NB4 (cell line): Measurements from ENCODE around the gene ZBTB8B.
"Not testable (repeated sequence)": the region's sequence is repeated elsewhere in the genome, so short reads cannot be mapped to it uniquely, and the experiment has no call there.

Experiments
- CTCF ChIP-seq: IDR thresholded peaks from one replicate; pipeline ENCODE4 v1.5.1; 2012; ENCODE audit warnings: low read depth, low read length
- MAX ChIP-seq: IDR thresholded peaks from 2 replicates; pipeline ENCODE4 v1.6.1; 2011; ENCODE audit warnings: low read depth, low read length
- POLR2A ChIP-seq: IDR thresholded peaks from 2 replicates; pipeline ENCODE4 v1.6.1; 2011; ENCODE audit warnings: mild to moderate bottlenecking; ENCODE audit not compliant: insufficient read length; ENCODE audit errors: extremely low read depth

- TF ChIP-seq CTCF, POLR2A, MAX: not testable (repeated sequence)
Observed at GRCh38 chr1:32458798-32459197, 6.1 kb upstream of the ZBTB8B start.
